ENCODE results near the gene CEACAM3. TPM values are rescaled to one million over a fixed set of nuclear protein-coding genes. Genes with fewer than 3 reads are reported as not detected.

Gene CEACAM3
- total RNA-seq = 1.9 TPM

DNA sequence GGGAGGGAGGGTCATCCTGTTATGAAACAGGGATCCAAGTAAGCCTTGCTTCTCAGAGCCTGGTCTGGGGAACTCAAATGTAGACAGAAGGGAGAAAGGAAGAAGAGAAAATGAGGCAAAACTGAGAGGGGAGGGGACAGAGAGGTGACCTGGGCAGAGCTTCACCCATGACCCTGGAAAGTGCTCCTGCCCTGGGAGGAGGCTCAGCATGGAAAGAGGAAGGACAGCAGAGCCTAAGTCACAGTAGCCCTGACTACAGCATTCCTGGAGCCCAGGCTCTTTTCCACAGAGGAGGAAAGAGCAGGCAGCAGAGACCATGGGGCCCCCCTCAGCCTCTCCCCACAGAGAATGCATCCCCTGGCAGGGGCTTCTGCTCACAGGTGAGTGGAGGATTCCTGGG lies at the start of gene CEACAM3:
Gene CEACAM3 (plus strand): TSS at position 226 of the 400 bp plus-strand sequence. CDS start 91 bp downstream, at position 317.

DNA sequence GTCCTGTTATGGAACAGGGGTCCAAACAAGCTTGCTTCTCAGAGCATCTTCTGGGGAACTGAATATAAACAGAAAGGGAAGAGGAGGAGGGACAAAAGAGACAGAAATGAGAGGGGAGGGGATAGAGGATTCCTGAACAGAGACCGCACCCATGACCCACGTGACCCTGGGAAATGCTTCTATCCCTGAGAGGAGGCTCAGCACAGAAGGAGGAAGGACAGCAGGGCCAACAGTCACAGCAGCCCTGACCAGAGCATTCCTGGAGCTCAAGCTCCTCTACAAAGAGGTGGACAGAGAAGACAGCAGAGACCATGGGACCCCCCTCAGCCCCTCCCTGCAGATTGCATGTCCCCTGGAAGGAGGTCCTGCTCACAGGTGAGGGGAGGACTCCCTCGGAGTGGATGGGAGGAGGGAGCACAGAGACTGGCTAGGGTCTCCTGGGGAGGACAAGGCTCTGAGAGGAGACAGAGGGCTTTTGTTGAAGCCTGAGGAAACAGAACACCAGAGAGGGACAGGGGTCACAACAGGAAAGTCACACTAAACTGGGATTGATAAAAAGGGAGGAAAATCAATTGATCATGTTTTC lies 41.0 kb upstream of the CEACAM3 start, which contains the start of gene CEACAM6:
Gene CEACAM6 (plus strand): TSS at position 203 of the 586 bp plus-strand sequence. CDS start 109 bp downstream, at position 312.

DNA sequence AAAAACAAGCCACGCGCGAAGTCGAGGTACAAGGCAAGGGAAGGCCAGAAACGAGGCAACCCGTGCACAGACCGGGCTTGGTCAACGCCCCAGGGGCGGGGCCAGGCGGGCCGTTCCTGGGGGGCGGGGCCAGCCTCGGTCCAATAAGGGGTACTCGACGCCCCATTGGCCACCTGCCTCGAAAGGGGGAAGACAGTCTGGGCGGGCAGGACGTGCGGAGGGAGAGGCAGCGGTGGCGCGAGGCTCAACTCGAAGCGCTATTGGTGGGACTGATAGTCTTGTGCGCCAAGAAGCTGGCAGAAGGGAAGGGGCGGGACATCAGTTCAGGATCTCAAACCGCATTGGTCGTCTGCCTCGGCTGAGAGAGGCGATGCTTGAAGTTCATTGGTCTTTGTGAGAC lies 48.2 kb downstream of the CEACAM3 start, which contains the start of gene LYPD4:
Gene LYPD4 (minus strand): TSS at position 83 of the 400 bp plus-strand sequence. CDS start 5,398 bp downstream, outside the sequence.

DNA sequence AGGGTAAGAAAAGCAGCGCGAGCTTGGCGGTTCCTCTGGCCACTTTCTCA lies 48.4 kb downstream of the CEACAM3 start, which contains the start of gene DMRTC2:
Gene DMRTC2 (plus strand): TSS at position 42 of the 50 bp plus-strand sequence. CDS start 2,387 bp downstream, outside the sequence.

GRCh38 chr19:41859618-41860418 lies 63.4 kb downstream of the CEACAM3 start, which contains the start of gene RPS19:
TSS of gene RPS19 (plus strand) at chr19:41860255. CDS start at chr19:41860775, 520 bp downstream.

Other genes starting within 250 kb of the CEACAM3 start
- gene CEACAM21, start 220.4 kb upstream of the CEACAM3 start, total RNA-seq = 2.1 TPM
- 0.44 TPM for gene CEACAM4, start 169.5 kb upstream of the CEACAM3 start, total RNA-seq
- gene CEACAM7, start 108.3 kb upstream of the CEACAM3 start, total RNA-seq = 3.4 TPM
- gene CEACAM5, start 88.0 kb upstream of the CEACAM3 start, total RNA-seq = 0.49 TPM
- 20.6 TPM for gene CEACAM6, start 41.1 kb upstream of the CEACAM3 start, total RNA-seq
- gene LYPD4, start 48.1 kb downstream of the CEACAM3 start, total RNA-seq = not detected
- gene DMRTC2, start 48.5 kb downstream of the CEACAM3 start, total RNA-seq = not detected
- gene RPS19, start 63.7 kb downstream of the CEACAM3 start, total RNA-seq = 297 TPM
- 0.99 TPM for gene CD79A, start 80.7 kb downstream of the CEACAM3 start, total RNA-seq
- gene ARHGEF1, start 86.6 kb downstream of the CEACAM3 start, total RNA-seq = 49.4 TPM
- gene ERFL, start 131.9 kb downstream of the CEACAM3 start, total RNA-seq = not detected
- 57.5 TPM for gene RABAC1, start 162.7 kb downstream of the CEACAM3 start, total RNA-seq
- gene ATP1A3, start 197.6 kb downstream of the CEACAM3 start, total RNA-seq = 243 TPM

Data from camera-type eye (tissue), 1 donor.